ENCODE results near the gene RASSF3.

RASSF3 gene, protein sequence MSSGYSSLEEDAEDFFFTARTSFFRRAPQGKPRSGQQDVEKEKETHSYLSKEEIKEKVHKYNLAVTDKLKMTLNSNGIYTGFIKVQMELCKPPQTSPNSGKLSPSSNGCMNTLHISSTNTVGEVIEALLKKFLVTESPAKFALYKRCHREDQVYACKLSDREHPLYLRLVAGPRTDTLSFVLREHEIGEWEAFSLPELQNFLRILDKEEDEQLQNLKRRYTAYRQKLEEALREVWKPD

DNA sequence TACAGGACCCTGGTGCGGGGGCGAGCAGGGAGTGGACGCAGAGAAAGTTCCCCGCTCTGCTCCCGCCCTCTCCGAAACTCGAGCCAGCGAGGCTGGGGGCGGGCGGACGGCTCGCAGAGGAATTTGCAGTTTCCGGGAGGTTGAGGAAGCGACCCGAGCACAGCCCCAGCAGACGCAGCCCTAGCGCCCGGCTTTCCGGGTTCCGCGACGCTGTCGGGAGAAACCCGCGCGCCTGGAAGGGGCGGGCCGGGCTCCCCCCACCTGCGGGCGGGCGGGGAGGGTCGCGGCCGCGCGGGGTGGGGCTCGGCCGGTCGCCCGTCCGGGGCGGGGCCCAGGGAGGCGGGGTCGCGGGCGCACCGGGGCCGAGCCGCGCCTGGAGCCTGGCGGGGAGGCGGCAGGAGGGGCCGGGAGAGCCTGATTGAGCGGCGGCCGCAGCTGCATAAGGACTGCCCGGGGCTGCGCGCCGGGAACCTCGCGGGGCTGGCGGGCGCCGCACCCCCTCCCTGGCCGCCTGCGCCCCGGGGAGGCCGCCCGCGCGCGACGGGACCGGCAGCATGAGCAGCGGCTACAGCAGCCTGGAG is at the start of gene RASSF3:
RASSF3 (plus strand) TSS at position 417 of the 581 bp plus-strand sequence; CDS start at position 555, 138 bp downstream.
- no peaks in the 10 kb centered on the region for H3K9me3 Mint-ChIP-seq
- H3K4me1 Mint-ChIP-seq (ENCODE audit: low read depth), result peaks cover 40% of the 10 kb centered on the region
- H3K27me3 Mint-ChIP-seq, result no peaks in the 10 kb centered on the region
- peak within 1 kb of the TSS; percentile 92 for H3K4me3 Mint-ChIP-seq
- H3K36me3 Mint-ChIP-seq (ENCODE audit: low read depth), result peaks cover 21% of the 10 kb centered on the region
- H3K27ac Mint-ChIP-seq, result peak within 1 kb of the TSS; percentile 92

DNA sequence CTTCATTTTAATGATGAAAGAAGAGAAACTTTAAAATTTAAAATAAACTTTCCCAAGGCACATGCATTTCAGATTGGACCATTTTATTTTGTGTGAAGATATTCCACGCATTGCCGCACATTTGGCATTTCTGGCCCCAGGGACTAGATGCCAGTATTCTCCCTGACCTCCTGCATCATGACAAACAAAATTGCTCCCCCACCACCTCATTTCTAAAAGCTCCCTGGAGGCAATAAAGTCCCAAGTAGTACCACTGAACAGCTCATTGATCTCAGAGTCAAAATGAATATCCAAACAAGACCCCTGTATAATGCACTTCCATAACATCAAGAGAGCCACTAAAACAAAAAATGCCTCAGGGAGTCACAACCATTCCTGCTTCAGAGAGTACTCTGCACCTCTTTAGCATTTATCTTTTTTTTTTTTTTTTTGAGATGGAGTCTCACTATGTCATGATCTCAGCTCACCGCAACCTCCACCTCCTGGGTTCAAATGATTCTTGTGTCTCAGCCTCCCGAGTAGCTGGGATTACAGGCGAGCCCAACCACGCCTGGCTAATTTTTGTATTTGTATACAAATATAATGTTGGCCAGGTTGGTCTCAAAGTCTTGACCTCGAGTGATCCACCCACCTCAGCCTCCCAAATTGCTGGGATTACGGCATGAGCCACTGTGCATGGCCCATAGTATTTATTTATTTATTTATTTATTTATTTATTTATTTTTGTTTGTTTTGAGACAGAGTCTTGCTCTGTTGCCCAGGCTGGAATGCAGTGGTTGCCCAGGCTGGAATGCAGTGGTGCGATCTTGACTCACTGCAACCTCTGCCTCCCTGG is 48.8 kb upstream of the RASSF3 start:
- H3K36me3 Mint-ChIP-seq (ENCODE audit: low read depth), result no peaks in the 10 kb centered on the region
- no peaks in the 10 kb centered on the region for H3K9me3 Mint-ChIP-seq
- H3K4me3 Mint-ChIP-seq, result no peak overlapping the region
- peak overlapping the region; percentile 29 for H3K27ac Mint-ChIP-seq
- H3K4me1 Mint-ChIP-seq (ENCODE audit: low read depth), result peaks cover 7% of the 10 kb centered on the region
- H3K27me3 Mint-ChIP-seq, result no peaks in the 10 kb centered on the region

DNA sequence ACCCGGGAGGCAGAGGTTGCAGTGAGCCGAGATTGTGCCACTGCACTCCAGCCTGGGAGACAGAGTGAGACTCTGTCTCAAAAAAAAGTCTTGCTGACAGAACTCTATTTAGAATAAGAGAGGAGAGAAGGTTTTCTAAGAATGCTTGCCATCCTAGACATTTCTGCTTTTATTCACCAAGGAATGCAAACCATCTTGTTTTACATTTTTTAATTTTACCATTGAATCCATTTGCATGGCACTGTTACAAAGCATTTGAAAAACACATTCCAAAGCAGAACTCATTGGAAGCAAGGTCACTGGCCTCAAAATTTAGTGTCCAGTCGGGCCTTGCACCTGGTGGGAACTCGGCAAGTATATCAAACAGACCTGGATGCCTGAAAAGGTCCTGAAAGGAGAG is 44.2 kb upstream of the RASSF3 start:
- no peak overlapping the region for H3K4me3 Mint-ChIP-seq
- no peaks in the 10 kb centered on the region for H3K36me3 Mint-ChIP-seq (ENCODE audit: low read depth)
- no peak overlapping the region for H3K27ac Mint-ChIP-seq
- peaks cover 8% of the 10 kb centered on the region for H3K4me1 Mint-ChIP-seq (ENCODE audit: low read depth)
- H3K27me3 Mint-ChIP-seq, result no peaks in the 10 kb centered on the region
- H3K9me3 Mint-ChIP-seq, result no peaks in the 10 kb centered on the region

DNA sequence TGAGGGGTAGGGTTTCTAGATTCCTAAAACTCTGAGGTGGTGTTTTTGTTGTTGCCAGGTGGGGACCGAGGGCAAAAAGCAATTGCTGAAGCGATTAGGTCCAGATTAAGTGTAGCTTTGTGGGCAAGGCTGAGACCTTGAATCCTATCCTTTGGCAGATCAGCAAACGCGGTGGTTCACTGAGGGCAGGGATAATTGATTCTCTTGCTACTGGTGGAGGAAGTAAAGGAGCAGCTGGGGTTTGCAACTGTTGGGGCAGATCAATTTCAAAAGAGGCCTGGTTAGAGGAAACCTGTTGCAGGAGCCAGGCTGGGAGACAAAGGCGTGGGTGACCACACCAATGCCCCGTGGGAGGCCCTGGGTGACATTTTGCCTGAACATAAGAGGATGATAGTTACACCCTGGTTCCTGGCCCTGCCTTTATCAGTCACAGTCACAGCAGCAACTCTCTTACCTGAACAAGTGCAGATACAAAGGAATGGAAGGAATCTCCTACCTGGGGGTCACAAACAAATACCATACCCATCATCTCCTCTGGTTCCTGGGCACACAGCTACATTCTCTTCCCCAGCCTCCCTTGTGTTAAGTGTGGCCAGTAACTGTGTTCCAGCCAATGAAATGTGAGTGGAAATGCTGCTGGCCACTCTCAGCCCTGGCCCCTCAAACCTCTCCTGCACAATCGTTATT is 43.3 kb upstream of the RASSF3 start:
- Mint-ChIP-seq H3K4me1 (ENCODE audit: low read depth) (peaks cover 12% of the 10 kb centered on the region), H3K27me3 (no peaks in the 10 kb centered on the region), H3K36me3 (ENCODE audit: low read depth) (no peaks in the 10 kb centered on the region), H3K9me3 (no peaks in the 10 kb centered on the region), H3K27ac (no peak overlapping the region), H3K4me3 (no peak overlapping the region)

DNA sequence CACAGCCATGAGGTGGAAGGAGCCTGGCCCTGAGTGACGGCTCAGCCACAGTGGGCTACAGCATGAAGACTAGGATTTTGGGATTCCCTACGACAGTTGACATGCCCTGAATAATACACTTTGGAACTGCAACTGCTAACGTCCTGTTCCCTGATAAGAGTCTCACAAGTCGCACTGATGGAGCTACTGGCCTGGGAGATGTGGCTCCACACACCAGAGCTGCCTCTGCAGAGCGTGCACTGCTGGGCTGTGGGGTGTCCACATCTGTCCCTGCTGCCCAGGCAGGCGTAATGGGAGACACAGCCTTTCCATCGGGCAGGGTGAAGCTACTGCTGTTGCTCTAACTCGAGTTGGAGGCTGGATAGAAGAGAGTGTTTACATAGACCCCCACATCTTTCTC is 42.7 kb upstream of the RASSF3 start:
- peaks cover 12% of the 10 kb centered on the region for H3K4me1 Mint-ChIP-seq (ENCODE audit: low read depth)
- no peak overlapping the region for H3K27ac Mint-ChIP-seq
- no peak overlapping the region for H3K4me3 Mint-ChIP-seq
- no peaks in the 10 kb centered on the region for H3K36me3 Mint-ChIP-seq (ENCODE audit: low read depth)
- no peaks in the 10 kb centered on the region for H3K27me3 Mint-ChIP-seq
- H3K9me3 Mint-ChIP-seq, result no peaks in the 10 kb centered on the region

DNA sequence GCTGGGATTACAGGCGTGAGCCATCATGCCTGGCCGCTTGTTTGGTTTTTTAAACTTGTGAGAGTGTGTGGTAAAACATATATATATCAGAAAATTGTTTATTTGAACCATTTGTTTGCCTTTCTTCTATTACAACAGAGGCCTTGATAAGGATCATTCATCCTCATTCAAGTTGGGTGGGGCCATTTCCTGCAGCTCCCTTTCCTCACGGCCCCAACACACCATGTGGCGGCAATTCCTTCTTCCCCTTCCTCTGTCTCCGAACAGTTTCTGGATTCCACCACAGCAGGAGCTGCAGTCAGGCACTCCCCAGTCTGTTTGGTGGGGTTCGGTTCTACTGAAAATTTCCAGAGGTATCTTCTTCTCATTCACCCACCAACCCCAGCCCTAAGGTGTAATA is 42.0 kb upstream of the RASSF3 start:
- Mint-ChIP-seq H3K9me3 (no peaks in the 10 kb centered on the region), H3K4me1 (ENCODE audit: low read depth) (peaks cover 12% of the 10 kb centered on the region), H3K4me3 (no peak overlapping the region), H3K36me3 (ENCODE audit: low read depth) (no peaks in the 10 kb centered on the region), H3K27ac (no peak overlapping the region), H3K27me3 (no peaks in the 10 kb centered on the region)

DNA sequence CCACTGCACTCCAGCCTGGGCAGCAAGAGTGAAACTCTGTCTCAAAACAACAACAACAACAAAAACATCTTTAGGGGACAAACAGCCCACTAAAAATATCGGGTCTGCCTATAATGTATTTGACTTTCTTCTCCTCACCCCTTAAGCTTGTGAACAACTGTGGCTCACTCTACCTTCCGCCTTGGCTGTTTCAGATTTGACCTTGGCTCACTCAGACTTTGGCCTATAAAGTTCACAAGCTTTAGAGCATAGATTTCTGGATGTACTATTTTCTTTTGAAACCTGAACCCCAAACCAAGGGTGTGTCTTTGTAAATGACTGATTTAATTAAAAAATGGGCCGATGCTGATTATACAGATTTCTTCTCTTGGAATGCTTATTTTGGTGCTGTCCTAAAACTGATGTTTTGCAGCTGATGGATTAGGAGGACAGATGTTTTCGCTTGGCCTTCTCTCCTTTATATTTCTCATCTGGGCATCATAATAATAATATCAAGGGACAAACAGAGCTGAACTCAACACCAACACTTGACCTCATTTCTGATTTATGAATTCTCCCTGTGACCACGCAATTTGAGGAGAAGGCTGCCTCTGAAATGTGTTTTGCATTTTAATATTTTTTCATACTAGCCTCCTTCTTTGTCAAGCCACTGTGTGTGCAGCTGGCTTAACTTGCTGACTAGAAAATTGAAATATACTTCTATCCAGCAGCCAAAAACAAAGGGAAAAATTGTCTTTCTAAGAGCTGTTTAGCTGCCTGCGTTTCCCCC is 40.2 kb upstream of the RASSF3 start:
- no peaks in the 10 kb centered on the region for H3K27me3 Mint-ChIP-seq

DNA sequence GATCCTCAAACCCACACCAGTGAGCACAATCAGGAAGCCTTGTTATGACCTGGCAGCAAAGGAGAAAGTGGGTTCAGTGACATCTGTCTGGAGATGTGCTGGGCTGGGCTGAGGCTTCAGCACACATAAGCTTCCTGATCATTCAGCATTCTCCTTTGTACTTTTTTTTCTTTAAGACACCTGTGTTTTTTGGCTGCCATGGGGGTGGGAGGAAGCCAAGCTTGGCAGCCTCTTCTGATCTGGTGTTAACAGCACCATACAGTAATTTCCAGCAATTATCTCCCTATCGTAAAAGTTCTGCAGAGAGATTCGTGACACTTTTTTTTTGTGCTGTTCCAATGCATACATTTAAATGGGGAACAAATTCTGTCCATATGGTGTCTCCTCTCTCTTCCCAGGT is 38.9 kb upstream of the RASSF3 start:
- H3K4me3 Mint-ChIP-seq, result no peak overlapping the region

More for the DNA sequence above, 40.2 kb upstream of the RASSF3 start:
- Mint-ChIP-seq H3K4me3 (no peak overlapping the region), H3K27ac (no peak overlapping the region), H3K4me1 (ENCODE audit: low read depth) (peaks cover 12% of the 10 kb centered on the region), H3K9me3 (no peaks in the 10 kb centered on the region), H3K36me3 (ENCODE audit: low read depth) (no peaks in the 10 kb centered on the region)

DNA sequence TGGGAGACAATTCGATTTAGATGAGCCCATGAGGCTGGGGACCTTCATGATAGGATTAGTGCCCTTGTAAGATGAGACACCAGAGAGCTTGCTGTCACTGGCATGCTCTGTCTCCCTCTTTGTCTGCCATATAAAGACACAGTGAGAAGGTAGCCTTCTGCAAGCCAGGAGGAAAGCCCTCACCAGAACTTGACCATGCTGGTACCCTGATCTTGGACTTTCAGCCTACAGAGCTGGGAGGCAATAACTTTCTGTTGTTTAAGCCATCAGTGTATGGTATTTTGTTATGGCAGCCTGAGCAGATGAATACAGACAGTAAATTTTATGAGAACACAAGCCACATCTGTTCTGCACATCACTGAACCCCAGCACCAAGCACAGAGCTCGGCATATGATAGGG is 38.1 kb upstream of the RASSF3 start:
- H3K36me3 Mint-ChIP-seq (ENCODE audit: low read depth), result no peaks in the 10 kb centered on the region
- H3K27ac Mint-ChIP-seq, result no peak overlapping the region
- no peaks in the 10 kb centered on the region for H3K9me3 Mint-ChIP-seq
- H3K4me1 Mint-ChIP-seq (ENCODE audit: low read depth), result peaks cover 12% of the 10 kb centered on the region
- no peaks in the 10 kb centered on the region for H3K27me3 Mint-ChIP-seq
- no peak overlapping the region for H3K4me3 Mint-ChIP-seq

More for the DNA sequence above, 38.9 kb upstream of the RASSF3 start:
- Mint-ChIP-seq H3K27ac (no peak overlapping the region), H3K27me3 (no peaks in the 10 kb centered on the region), H3K4me1 (ENCODE audit: low read depth) (peaks cover 12% of the 10 kb centered on the region), H3K9me3 (no peaks in the 10 kb centered on the region), H3K36me3 (ENCODE audit: low read depth) (no peaks in the 10 kb centered on the region)

DNA sequence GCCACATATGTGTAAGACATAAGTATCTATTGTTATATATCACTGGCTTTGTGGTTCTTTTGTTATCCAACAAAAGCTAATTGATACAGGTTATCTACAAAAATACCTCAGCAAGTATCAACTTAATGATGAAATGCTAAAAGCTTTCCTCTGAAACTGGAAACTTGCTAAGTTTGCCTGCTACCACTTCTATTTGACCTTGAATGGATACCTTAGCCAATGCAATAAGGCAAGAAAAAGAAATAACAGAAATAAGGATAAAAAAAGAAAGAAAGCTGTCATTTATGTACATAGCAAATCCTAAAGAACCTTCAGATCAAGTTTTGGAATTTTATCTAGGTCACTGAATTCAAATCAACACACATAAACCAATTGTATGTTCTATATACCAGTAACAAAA is 35.5 kb upstream of the RASSF3 start:
- Mint-ChIP-seq H3K27ac (no peak overlapping the region), H3K4me3 (no peak overlapping the region), H3K4me1 (ENCODE audit: low read depth) (peaks cover 12% of the 10 kb centered on the region), H3K27me3 (no peaks in the 10 kb centered on the region), H3K9me3 (no peaks in the 10 kb centered on the region), H3K36me3 (ENCODE audit: low read depth) (no peaks in the 10 kb centered on the region)

DNA sequence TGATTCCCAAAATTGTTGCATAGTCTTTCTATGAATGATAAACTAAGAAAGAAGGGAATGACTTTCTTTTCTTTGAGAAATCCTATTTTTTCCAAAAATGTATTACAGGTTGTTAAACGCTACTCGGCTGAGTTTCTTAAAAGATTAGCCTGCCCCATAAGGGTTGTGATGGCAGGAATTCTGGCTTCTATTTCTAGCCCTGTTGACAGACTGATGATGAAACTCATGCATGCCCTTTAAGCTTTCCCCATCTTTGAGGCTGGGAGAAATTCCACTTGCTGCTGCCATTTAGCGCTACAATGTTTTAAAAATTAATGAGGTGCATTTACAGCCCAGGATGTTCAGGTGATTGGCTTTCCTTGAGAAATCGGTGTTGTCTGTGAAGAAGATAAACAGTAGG is 33.2 kb upstream of the RASSF3 start:
- Mint-ChIP-seq H3K27me3 (no peaks in the 10 kb centered on the region), H3K36me3 (ENCODE audit: low read depth) (no peaks in the 10 kb centered on the region), H3K27ac (no peak overlapping the region), H3K4me1 (ENCODE audit: low read depth) (no peaks in the 10 kb centered on the region), H3K4me3 (no peak overlapping the region), H3K9me3 (no peaks in the 10 kb centered on the region)

DNA sequence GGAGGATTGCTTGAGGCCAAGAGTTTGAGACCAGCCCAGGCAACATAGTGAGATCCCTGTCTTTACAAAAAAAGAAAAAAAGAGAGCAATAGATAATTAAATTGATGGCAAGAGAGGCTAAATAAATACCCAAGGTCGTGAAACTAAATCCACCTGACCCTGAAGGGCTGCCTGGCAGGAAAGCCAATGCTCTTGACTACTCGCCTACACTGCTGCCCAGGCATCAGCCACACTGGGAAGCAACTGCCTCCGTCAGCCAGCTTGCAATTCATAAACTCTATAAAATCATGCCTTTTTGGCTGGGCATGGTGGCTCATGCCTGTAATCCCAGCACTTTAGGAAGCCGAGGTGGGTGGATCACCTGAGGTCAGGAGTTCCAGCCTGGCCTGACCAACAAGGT is 31.7 kb upstream of the RASSF3 start:
- no peak overlapping the region for H3K4me3 Mint-ChIP-seq
- H3K27ac Mint-ChIP-seq, result no peak overlapping the region
- H3K27me3 Mint-ChIP-seq, result no peaks in the 10 kb centered on the region
- no peaks in the 10 kb centered on the region for H3K36me3 Mint-ChIP-seq (ENCODE audit: low read depth)
- H3K4me1 Mint-ChIP-seq (ENCODE audit: low read depth), result peaks cover 10% of the 10 kb centered on the region
- H3K9me3 Mint-ChIP-seq, result no peaks in the 10 kb centered on the region

DNA sequence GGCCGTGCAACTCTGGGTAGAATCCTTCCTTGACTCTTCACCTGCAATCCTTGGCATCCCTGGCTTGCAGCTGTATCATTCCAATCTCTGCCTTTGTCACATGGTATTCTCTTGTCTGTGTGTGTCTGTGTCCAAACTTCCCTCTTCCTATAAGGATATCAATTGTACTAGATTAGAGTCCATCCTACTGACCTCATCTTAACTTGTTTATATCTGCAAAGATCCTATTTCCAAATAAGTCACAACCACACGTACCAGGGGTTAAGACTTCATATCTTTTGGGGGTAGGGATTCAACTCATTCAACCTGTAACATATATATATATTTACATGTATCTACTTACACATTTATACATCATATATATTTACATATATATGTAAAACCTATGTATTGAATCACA is 29.6 kb upstream of the RASSF3 start:
- Mint-ChIP-seq H3K4me1 (ENCODE audit: low read depth) (peaks cover 21% of the 10 kb centered on the region), H3K27ac (no peak overlapping the region), H3K4me3 (no peak overlapping the region), H3K9me3 (no peaks in the 10 kb centered on the region), H3K27me3 (no peaks in the 10 kb centered on the region), H3K36me3 (ENCODE audit: low read depth) (no peaks in the 10 kb centered on the region)

DNA sequence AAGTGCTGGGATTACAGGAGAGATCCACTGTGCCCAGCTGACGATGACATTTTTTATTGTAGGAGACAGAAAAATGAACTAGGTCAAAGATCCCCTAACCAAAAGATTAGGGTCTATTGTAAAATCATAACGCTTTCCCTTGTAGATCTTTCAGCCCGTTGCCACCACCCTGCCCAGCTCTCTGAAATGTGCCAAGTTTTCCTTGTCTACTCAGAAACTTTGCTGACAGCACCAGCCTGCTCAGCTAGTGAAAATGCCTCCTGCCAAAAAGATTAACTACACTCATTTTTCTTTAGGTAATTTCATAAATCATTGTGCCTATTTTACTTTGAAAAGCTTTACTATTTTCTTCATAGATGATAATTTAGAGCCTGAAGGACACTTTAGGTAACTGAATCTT is 28.2 kb upstream of the RASSF3 start:
- H3K27ac Mint-ChIP-seq, result no peak overlapping the region
- no peak overlapping the region for H3K4me3 Mint-ChIP-seq
- H3K36me3 Mint-ChIP-seq (ENCODE audit: low read depth), result no peaks in the 10 kb centered on the region
- peaks cover 21% of the 10 kb centered on the region for H3K4me1 Mint-ChIP-seq (ENCODE audit: low read depth)
- H3K9me3 Mint-ChIP-seq, result no peaks in the 10 kb centered on the region
- no peaks in the 10 kb centered on the region for H3K27me3 Mint-ChIP-seq
